HG02571 (cell line): ENCODE data around the gene COLEC11.
"Not testable (repeated sequence)": the region's sequence is repeated elsewhere in the genome, so short reads cannot be mapped to it uniquely, and the experiment has no call there.

Experiments used
- ATAC-seq: cut with Tn5 transposase; IDR thresholded peaks from one replicate; pipeline ENCODE4 v1.9.1; 2021; ENCODE audit warnings: mild to moderate bottlenecking, moderate library complexity; ENCODE audit not compliant: unreplicated experiment

COLEC11 gene

DNA sequence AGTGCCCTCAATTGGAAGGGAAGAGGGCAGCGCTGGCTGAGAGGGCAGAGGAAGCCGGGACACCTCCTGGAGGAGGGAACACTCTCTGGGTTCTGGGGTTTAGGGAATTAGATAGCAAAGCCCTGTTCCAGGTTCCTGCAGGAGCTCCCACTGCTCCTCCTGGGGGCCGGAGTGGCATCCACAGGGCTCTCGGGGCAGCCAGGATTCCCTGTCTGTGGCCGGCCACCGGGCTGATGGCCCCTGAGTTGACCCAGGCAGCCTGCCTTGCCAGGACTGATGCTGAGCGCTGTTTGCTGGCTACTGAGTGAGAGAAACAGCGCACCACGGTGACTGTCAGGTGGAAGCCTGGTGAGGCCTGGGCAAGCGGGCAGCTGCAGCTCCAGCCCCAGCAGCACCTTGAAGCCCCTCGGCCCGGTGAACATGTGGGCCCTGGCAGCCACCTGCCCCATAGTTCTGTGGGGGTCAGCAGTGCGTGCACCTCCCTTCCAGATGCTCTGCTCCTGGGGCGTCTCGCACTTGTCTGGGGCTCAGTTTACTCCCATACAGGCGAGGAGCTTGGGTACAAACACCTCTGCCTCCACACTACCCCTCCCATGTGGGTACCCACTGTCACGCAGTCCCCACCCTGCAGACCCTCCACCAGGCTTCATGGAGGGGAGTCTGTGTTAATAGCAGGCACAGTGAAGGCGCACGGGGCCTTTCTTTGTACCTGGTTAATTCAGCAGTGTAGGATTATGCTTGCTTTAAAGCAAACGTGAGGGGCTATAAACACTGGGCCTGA lies 55.4 kb downstream of the COLEC11 start:
- ATAC-seq = no peak

DNA sequence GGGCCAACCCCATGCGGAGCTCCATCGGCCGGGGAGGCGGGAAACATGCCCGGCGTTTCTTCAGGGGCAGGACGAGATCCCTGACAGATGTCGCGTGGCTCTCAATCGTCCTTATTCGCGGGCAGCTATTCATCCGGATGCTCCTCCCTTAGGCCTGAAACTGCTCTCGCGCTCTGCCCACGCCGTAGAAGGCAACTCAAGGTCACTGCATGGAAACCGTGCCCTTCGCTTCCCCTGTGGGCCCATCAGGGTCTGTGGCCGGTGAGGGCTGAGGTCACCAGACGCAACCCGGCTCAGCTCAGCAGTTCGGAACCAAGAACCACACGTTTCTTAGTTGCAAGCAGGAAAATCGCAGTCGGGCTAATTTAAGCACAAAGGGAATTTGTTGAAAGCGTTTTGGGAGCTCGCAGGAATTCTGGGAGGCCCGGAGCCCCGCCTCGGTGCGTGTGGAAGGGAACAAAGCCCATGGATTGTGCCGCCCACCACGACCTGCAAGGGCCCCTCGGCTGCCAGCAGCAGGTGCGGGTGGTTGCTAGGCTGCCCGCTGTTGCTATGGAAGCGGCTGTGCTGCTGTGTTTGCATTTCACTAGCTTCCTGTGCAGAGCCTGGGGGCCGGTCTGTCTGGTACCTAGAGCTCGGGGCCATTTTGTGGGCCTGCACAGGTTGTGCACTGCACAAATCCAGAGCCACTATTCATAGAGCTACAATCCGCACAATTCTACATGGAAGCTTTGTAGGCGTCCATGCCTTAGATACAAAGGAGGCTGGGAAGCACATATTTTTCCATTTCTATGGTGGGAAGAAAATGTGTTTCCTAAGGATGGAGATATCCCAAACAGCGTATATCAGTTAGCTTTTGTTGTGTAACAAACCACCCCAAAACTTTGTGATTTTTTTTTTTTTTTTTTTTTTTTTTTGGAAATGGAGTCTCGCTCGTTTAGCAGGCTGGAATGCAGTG lies 57.1 kb downstream of the COLEC11 start:
- peak; percentile 86 for ATAC-seq

DNA sequence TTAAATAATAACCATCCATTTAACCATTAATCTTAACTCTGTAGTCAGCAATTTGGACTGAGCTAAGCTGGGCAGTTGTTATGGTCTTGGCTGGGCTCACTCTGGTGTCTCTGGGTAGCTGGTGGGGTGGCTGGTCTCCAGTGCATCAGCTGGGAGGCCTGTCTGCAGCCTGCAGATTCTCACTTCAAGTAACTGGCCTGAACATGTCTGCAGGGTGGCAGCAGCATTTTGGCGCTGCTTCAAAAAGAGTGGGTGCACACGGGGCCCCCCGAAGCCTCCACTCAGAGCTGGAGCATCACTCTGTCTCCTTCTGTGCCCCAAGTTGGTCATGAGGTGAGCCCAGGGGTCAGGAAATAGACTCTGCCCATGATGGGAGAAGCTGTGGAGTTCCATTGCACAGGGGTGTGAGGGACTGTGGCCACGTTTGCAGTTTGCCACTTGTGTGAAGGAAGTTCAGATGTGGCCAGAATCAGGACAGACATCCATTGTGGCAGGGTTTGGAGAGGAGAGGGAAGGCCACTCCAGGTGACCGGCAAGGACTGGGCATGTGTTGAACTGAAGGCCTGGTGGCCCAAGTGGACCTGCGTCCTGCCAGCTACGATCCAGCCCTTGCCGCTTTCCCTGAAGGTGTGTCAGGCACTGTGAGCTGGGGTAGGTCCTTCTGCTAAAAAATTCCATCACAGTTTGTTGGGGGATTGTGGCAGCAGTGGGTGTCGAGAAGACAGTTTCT lies 58.1 kb downstream of the COLEC11 start:
- no peak for ATAC-seq

DNA sequence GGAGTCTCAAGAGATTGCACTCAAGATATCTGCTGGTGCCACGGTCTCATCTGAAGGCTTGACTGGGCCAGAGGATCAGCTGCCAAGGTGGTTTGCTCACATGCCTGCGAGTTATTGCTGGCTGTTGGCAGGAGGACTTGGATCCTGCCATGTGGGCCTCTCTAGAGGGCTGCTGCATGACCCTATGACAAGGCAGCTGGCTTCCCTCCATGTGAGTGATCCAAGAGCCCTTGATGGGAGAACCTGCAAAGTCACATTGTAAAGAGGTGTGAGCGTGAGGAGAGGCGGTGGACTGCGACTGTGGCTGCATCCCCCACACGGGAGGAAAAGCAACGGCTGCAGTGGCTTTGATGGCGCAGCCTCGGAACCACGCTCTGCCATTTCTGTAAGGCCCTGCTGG lies 59.1 kb downstream of the COLEC11 start:
- no peak for ATAC-seq

DNA sequence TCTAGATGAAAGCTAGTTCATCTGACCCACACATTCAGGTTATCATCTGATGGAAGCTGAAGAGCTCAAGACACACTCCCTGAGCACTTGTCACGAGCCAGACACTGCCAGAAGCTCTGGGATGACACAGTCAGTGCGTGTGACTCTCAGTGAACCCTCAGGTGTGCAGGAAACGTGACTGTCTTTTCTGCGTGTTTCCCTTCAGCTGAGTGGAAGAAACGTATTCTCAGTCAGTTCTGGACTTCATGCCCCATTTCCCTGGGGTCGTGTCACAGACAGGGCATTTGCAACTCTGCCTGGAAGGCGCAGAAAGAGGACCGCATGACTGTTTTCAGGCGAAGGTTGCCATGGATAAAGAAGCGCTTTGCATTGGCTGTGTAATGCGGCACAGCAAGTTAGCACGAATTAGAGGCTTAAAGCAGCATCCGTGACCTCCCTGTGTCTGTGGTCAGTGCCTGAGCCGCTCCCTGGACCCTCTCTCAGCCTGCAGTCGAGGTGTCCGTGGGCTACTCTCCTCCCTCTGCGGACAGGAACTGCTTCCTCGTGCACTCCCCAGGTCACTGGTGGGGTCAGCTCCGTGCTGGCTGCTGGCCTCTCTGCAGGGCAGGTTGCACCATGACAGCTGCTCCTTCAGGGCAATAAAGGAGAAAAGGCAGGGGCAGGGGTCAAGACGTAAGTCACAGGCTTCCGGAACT lies 59.8 kb downstream of the COLEC11 start:
- no peak for ATAC-seq

DNA sequence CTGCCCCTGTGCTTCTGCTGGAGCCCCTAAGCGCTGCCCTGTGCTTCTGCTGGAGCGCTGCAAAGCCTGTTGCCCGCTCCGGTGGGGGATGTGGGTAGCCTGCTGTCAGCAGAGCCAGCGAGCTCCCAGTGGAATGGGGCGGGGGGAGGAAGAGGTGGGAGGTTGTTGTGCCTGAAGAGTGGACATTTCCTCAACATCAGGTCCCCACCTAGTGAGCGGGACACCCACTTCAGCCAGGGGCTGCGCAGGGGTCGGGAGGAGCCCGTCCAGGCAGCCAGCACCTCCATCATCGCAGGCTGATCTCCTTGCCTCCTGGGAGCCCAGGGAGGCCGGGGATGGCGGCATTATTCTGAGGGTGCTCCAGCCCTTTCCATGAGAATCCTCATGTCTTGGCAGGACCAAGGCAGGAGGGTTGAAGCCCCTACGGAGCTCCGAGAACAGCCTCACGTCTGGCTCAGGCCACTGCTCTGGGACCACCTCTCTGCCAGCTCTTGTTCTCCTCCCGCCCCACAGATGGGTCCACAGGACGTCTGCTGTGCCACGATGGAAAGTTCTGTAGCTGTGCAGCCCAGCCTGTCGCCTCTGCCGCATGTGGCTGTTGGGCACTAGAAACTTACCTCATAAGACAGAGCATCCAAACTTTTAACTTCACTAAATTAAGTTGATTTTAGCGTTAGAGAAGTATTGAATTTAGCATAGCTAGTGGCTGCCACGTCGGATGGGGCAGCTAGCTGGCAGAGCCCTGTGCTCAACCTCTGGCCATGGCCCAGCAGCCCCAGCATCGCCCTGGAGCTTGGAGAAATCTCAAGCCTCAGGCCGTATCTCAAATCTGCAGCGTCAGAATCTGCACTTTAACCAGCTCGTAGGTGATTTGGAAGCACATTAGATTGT lies 61.2 kb downstream of the COLEC11 start:
- ATAC-seq = no peak

DNA sequence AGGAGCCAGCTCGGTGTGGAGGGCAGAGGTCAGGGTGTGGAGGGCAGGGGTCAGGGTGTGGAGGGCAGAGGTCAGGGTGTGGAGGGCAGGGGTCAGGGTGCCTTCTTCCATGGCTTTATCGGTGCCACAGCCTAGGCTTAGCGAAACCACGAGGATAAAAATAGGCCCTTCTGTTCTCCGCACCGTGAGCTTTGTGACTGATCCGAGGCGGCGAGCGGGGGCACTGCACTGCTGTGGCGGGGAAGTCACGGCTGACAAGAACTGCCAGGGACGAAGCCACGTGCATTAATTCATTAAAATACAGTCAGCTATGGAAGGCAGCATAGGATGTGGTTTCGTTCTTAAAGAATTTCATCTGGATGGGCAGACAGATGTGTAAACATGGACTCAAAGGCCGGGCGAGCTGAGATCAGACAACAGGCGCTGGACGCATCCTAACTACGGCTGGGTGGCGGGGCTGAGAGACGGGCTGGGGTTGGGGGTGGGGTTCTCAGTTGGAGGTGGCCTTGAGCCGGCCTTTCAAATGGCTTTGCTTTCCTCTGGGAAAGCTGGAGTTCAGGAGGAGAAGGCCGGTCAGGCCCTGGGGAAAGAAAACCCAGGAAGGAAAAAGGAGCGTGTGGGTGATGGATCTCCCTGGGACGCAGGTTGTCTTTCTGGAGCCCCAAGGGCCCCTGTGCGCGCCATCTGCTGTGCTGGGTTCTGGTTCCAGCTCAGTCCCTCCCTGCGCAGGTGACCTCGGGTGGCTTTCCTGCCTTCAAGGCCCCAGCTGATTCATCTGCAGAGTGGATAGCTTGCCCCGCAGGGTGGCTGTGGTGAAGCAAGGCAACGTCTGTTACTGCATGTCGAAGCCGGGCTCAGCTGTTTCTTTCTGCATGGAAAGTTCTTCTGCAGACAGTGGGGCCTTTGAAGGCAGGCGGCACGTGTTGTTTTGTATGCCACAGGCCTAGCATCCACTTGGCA lies 62.1 kb downstream of the COLEC11 start:
- ATAC-seq = no peak

DNA sequence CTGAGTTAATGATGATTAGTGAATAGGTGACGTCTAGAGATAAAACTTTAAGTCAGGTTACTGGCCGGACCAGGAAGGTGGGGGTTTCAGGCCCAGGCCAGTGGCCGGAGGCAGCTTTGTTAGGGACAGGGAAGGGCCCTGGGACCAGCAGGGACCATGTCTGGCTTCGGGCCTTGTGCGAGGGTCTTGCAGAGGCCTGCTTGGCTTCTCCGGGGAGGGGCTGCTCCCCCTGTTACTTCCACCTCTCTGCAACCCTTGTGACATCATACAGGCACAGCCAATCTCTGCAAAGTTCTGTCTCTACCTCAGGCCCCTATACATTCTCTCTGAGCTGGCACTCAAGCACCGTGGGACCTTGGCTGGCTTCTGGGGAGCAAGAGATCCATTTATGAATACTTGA lies 63.0 kb downstream of the COLEC11 start, which contains the start of gene ALLC:
Gene ALLC, plus strand, starts transcription at position 320 of the 400 bp plus-strand sequence. CDS start 12,958 bp downstream, outside the sequence.
- ATAC-seq = no peak

DNA sequence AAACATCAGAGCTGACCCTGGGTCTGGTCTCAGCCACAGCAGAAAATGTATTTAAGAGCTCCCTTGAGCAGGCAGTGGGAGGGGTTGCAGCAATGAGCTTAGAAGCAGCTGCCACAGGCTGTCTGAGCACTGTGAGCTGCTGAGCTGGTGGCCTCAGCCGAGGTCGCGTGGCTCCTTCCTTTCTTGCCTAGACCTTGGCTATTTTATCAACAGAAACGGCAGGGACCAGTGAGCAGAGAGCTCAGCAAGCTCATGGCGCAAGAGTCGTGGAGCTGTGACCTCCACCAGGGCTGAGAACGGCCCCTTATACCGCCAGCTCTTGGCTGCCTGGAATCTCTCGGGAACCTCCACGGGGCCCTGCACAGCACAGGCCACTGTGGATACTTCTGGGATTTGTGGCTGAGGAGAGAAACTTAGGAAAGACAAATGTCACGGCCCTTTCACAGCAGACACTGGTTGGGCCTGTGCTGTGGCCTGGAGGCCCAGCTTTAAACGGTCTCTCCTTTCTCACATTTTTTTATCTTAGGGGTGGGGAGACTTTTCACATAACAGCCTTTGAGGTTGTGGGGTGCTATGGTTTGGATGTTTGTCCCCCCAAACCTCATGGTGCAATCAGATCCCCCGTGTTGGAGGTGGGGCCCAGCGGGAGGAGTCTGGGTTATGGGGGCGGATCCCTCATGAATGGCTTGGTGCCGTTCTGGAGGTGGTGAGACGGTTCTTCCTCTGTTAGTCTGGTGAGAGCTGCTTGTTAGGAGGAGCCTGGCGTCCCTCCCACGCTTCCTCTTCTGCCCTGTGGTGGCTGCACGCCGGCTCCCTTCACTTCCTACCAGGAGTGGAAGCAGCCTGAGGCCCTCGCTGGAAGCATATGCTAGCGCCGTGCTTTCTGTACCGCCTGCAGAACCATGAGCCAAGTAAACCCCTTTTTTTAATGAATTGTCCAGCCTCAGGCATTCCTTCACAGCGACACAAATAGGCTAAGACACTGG lies 64.8 kb downstream of the COLEC11 start:
- ATAC-seq = no peak

DNA sequence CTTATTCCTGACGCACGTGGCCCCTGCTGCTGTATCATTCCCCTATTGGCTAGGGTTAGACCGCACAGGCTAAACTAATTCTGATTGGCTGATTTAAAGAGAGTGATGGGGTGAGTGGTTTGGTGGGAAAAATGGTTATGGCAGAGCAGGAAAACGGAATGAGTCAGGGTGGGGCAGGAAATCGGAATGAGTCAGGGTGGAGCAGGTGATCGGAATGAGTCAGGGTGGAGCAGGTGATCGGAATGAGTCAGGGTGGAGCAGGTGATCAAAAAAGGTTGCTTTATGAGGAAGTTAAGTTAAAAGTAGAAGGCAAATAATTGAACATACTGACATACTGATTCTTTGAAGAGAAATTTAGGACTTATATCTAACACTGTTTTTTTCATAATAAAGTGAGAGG lies 65.7 kb downstream of the COLEC11 start:
- ATAC-seq = not testable (repeated sequence)

DNA sequence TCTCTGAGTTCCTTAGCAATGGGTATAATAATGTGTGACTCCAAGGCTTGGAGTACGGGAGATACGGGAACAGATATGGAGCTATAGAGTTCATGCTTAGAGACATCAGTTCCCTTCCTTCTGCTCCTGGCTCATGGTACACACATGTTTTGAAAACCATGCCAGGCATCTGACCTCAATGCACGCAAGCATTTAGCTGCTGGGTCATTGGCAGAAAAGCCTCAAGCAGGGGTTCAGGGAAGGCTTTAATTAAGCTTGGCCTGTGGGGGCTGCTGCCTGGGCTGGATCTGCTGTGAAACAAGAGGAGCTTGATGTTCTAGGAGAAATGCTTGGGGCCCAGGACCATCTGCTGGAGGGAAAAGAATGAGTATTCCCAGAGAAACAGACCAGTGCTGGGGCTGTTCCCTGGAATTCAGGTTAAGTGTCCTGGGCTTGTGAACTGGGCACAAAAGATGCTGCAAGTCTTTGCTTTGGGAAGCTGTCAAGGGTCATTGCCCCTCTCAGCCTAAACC lies 66.3 kb downstream of the COLEC11 start:
- ATAC-seq = no peak

DNA sequence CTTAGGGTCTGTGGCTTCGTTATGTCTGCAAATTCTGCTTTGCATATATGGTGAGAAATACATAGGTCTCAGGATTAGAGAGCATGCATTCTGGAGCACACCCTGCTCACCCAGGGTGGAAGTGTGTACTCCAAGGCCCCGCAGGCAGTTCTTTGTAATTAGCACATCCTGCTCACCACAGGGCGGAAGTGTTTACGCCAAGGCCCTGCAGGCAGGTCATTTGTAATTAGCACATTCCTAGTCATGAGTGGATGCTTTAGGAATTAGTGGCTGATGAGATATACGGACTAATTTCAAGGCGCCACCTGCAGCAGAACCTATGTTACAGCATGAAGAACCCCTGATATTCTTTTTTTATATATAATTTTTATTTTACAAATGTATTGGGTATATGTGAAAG lies 67.3 kb downstream of the COLEC11 start:
- ATAC-seq = no peak

DNA sequence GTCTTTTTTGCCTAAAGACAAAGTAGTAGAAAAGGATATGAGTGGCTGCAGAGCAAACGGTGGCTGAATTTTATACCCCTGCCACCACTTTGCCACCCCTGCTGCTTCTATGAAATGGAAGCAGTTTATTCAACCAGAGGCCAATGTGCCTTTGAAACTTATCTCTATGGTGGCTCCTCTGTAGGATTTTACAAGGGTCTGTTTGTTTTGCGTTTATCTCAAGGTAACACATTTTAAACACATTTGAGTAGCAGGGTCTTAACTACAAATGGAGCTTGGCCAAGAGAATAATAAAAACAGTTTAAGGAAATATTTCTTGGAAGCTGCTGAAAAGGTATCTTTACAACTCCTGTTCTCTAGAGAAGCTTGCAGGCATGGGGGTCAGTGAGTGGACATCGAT lies 69.2 kb downstream of the COLEC11 start:
- ATAC-seq = no peak

DNA sequence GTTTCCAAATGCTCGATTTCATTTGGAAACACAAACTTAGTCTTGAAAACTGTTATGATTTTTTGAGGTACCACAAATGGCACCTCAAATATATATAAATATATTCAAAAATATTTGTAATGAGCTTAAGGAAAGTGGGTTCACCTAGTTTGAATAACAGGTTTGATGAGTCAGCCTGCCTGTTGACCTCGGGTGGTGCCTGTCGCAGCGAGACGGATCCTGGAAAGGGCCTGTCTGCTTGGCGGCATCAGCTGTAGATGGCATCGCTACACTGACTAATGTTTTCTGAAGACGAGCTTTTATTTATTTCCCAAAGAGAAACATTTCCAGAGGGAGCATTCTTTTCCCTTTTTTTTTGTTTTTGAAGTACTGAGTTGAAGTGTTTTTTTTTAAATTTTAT lies 70.0 kb downstream of the COLEC11 start:
- ATAC-seq = no peak

DNA sequence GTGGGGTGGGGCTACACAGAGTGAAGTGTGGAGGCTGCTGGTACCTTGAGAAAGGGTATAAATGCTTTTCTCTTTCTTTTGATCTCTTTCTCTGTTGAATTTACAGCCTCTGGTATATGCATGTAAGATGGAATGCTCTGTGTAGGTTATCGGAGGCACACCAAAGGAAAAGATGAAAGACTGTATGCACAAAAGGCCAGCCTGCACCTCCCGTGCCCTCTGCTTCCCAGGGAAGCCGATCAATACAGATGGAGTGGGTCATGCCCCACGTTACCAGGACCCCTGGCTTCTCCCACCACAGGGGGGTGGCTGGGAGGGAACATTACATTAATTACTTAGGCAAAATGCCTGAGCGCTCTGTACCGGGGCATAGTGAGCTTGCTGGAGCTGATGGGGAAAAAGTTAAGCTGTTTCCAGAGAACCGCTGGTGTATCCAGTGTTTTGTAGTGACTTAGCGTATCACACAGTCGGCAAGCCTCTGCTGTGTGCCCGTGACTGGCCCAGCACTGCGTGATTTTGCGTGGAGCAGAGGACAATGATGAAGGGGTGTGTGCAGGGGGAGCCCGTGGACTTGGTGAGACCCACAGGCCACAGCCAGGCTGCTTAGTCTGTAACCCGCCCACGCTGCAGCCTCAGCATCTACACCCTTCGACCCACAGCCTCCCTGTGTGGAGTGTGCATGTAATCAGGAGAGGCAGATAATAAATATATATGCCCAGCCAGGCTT lies 71.1 kb downstream of the COLEC11 start:
- ATAC-seq = no peak

DNA sequence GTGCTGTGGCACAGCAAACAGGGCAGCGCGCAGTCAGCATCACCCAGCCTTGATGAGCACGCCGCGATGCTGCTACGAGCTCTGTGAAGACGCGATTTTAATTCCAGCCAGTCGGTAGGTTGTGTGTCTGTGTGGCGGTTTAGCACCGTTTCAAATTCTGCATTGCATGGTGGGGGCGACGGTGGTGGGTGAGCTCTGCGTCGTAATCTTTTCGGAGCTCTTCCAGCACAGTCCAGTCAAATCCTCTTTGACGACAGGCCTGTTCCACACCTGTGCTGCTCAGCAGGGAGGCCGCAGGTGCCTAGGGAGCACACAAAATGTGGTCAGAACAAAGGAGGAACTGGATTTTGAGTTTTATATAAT lies 71.7 kb downstream of the COLEC11 start:
- no peak for ATAC-seq
